K562 (cell line): ENCODE measurements around the gene LRRC7. TPM values are rescaled to one million over a fixed set of nuclear protein-coding genes. Genes with fewer than 3 reads are reported as not detected.

Source experiments
- ATF1 ChIP-seq, 2 experiments: fragments of 450-650 bp in 1 of 2; IDR thresholded peaks; 2 replicates each; pipeline ENCODE4 v1.6.1; 2016; ENCODE audit warnings: missing compliant biosample characterization in 1 of 2, missing genetic modification characterization in 1 of 2
- BMI1 ChIP-seq: fragments of 150-350 bp; IDR thresholded peaks from 2 replicates; pipeline ENCODE4 v1.6.1; 2014; ENCODE audit warnings: low read length
- HDAC3 ChIP-seq: fragments of 450-650 bp; IDR thresholded peaks from 2 replicates; pipeline ENCODE4 v1.6.1; 2018; ENCODE audit warnings: borderline replicate concordance, mild to moderate bottlenecking, moderate library complexity; ENCODE audit not compliant: partially characterized antibody
- HMG20A ChIP-seq: fragments of 450-650 bp; formaldehyde crosslinking; conservative IDR thresholded peaks from 2 replicates; pipeline ENCODE4 v1.4.0; 2020; ENCODE audit warnings: mild to moderate bottlenecking, mixed read lengths
- KAT8 ChIP-seq: fragments of 450-650 bp; IDR thresholded peaks from 2 replicates; pipeline ENCODE4 v1.6.1; 2016; ENCODE audit warnings: low read depth, mild to moderate bottlenecking
- MAX ChIP-seq: sonication (generic); formaldehyde crosslinking; IDR thresholded peaks from 2 replicates; pipeline ENCODE4 v1.9.0; 2022; ENCODE audit warnings: mild to moderate bottlenecking, missing genetic modification reagents
- NFYB ChIP-seq: IDR thresholded peaks from 2 replicates; pipeline ENCODE4 v1.6.1; 2011; ENCODE audit warnings: mild to moderate bottlenecking, moderate library complexity; ENCODE audit not compliant: insufficient read length; ENCODE audit errors: extremely low read depth
- TAF1 ChIP-seq: IDR thresholded peaks from 2 replicates; pipeline ENCODE4 v1.6.1; 2011; ENCODE audit warnings: mild to moderate bottlenecking, low read length, moderate library complexity; ENCODE audit not compliant: insufficient read depth, control insufficient read depth, severe bottlenecking; ENCODE audit errors: extremely low read depth
- ZKSCAN8 ChIP-seq: fragments of 200-800 bp; sonication (Bioruptor generic); IDR thresholded peaks from 2 replicates; pipeline ENCODE4 v1.6.1; 2016; ENCODE audit warnings: missing genetic modification characterization, missing compliant biosample characterization
- polyA plus RNA-seq, 8 experiments: library from polyadenylated mRNA; depleted of rRNA in 4 of 8; stranded (reverse) in 5 of 8; unstranded in 3 of 8; fragments of >200 nt; fragmentation: Nextera tagmentation in 2 of 8; fragmentation: Illumina TruSeq in 1 of 8; extraction: Ambion mirVana in 2 of 8; extraction: Trizol in 1 of 8; gene quantifications; 2 replicates each; pipeline versions ENCODE4 v1.2.1 to v1.2.3, GENCODE V29; 2011 to 2014; ENCODE audit warnings: inconsistent platforms in 1 of 8, missing spikeins in 1 of 8
- total RNA-seq, 7 experiments: library from RNA; depleted of rRNA in 6 of 7; stranded (reverse); fragments of >200 nt in 6 of 7; fragmentation: Illumina TruSeq in 2 of 7; extraction: Trizol in 2 of 7; gene quantifications; 2 replicates each; pipeline versions ENCODE4 v1.2.1 to v1.2.3, GENCODE V29; 2011 to 2021; ENCODE audit warnings: low replicate concordance in 1 of 7
- TF ChIP-seq, protein P1 (sequence below): fragments of 250-450 bp; sonication (Bioruptor Pico); IDR thresholded peaks from 2 replicates; pipeline ENCODE4 v1.5.0; 2022; ENCODE audit warnings: mild to moderate bottlenecking
- TF ChIP-seq, protein P2 (sequence below): IDR thresholded peaks from 3 replicates; pipeline ENCODE4 v1.6.1; 2011; ENCODE audit warnings: borderline replicate concordance, mild to moderate bottlenecking, moderate library complexity; ENCODE audit not compliant: insufficient read length; ENCODE audit errors: extremely low read depth
- TF ChIP-seq, protein P3 (sequence below): fragments of 250-450 bp; sonication (Bioruptor Pico); IDR thresholded peaks from 2 replicates; pipeline ENCODE4 v1.5.0; 2020; ENCODE audit warnings: mild to moderate bottlenecking
- TF ChIP-seq, protein P4 (sequence below): sonication (generic); IDR thresholded peaks from 2 replicates; pipeline ENCODE4 v1.6.1; 2016
- TF ChIP-seq, protein P5 (sequence below): fragments of 250-450 bp; sonication (Bioruptor Pico); IDR thresholded peaks from 2 replicates; pipeline ENCODE4 v1.9.0; 2021; ENCODE audit warnings: mild to moderate bottlenecking

LRRC7 gene
- total and polyA plus RNA-seq, 9 of the 15 experiments (the other 6 are each of a cell fraction or from before 2014, with no cell fraction given): 0.09 to 0.94 (median 0.49) TPM

GRCh38 chr1:69551476-69552324, 16.0 kb upstream of the LRRC7 start (continued):
- TF ChIP-seq, protein P1, sequence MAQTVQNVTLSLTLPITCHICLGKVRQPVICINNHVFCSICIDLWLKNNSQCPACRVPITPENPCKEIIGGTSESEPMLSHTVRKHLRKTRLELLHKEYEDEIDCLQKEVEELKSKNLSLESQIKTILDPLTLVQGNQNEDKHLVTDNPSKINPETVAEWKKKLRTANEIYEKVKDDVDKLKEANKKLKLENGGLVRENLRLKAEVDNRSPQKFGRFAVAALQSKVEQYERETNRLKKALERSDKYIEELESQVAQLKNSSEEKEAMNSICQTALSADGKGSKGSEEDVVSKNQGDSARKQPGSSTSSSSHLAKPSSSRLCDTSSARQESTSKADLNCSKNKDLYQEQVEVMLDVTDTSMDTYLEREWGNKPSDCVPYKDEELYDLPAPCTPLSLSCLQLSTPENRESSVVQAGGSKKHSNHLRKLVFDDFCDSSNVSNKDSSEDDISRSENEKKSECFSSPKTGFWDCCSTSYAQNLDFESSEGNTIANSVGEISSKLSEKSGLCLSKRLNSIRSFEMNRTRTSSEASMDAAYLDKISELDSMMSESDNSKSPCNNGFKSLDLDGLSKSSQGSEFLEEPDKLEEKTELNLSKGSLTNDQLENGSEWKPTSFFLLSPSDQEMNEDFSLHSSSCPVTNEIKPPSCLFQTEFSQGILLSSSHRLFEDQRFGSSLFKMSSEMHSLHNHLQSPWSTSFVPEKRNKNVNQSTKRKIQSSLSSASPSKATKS (CRISPR knock-in tag): no peak
- TF ChIP-seq, protein P2, sequence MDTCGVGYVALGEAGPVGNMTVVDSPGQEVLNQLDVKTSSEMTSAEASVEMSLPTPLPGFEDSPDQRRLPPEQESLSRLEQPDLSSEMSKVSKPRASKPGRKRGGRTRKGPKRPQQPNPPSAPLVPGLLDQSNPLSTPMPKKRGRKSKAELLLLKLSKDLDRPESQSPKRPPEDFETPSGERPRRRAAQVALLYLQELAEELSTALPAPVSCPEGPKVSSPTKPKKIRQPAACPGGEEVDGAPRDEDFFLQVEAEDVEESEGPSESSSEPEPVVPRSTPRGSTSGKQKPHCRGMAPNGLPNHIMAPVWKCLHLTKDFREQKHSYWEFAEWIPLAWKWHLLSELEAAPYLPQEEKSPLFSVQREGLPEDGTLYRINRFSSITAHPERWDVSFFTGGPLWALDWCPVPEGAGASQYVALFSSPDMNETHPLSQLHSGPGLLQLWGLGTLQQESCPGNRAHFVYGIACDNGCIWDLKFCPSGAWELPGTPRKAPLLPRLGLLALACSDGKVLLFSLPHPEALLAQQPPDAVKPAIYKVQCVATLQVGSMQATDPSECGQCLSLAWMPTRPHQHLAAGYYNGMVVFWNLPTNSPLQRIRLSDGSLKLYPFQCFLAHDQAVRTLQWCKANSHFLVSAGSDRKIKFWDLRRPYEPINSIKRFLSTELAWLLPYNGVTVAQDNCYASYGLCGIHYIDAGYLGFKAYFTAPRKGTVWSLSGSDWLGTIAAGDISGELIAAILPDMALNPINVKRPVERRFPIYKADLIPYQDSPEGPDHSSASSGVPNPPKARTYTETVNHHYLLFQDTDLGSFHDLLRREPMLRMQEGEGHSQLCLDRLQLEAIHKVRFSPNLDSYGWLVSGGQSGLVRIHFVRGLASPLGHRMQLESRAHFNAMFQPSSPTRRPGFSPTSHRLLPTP: no peak
- TF ChIP-seq TAF1 (peak; percentile 42), MAX (CRISPR knock-in tag) (peak; percentile 41; the same call in 1 of the 2 replicates), ZKSCAN8 (CRISPR knock-in tag) (no peak), HMG20A (CRISPR knock-in tag) (no peak), NFYB (no peak), HDAC3 (no peak), ATF1 (CRISPR knock-in tag; IDR thresholded peaks at IDR 0.05) (no peak), ATF1 (tag; IDR thresholded peaks at IDR 0.05) (peak; percentile 28; the same call in 1 of the 2 replicates), BMI1 (no peak), KAT8 (peak; percentile 74)
- TF ChIP-seq, protein P3, sequence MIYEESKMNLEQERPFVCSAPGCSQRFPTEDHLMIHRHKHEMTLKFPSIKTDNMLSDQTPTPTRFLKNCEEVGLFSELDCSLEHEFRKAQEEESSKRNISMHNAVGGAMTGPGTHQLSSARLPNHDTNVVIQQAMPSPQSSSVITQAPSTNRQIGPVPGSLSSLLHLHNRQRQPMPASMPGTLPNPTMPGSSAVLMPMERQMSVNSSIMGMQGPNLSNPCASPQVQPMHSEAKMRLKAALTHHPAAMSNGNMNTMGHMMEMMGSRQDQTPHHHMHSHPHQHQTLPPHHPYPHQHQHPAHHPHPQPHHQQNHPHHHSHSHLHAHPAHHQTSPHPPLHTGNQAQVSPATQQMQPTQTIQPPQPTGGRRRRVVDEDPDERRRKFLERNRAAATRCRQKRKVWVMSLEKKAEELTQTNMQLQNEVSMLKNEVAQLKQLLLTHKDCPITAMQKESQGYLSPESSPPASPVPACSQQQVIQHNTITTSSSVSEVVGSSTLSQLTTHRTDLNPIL (CRISPR knock-in tag): no peak
- TF ChIP-seq, protein P4, sequence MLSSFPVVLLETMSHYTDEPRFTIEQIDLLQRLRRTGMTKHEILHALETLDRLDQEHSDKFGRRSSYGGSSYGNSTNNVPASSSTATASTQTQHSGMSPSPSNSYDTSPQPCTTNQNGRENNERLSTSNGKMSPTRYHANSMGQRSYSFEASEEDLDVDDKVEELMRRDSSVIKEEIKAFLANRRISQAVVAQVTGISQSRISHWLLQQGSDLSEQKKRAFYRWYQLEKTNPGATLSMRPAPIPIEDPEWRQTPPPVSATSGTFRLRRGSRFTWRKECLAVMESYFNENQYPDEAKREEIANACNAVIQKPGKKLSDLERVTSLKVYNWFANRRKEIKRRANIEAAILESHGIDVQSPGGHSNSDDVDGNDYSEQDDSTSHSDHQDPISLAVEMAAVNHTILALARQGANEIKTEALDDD: 0 out of 2 replicates have a peak, but pooled peaks have one; percentile 25
- TF ChIP-seq, protein P5, sequence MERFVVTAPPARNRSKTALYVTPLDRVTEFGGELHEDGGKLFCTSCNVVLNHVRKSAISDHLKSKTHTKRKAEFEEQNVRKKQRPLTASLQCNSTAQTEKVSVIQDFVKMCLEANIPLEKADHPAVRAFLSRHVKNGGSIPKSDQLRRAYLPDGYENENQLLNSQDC (CRISPR knock-in tag): no peak
